GM21737 (cell line): ENCODE data around the gene MUC16.

Experiments
- ATAC-seq: cut with Tn5 transposase; IDR thresholded peaks from one replicate; pipeline ENCODE4 v1.9.1; 2021; ENCODE audit warnings: mild to moderate bottlenecking, moderate library complexity; ENCODE audit not compliant: unreplicated experiment

MUC16 gene

DNA sequence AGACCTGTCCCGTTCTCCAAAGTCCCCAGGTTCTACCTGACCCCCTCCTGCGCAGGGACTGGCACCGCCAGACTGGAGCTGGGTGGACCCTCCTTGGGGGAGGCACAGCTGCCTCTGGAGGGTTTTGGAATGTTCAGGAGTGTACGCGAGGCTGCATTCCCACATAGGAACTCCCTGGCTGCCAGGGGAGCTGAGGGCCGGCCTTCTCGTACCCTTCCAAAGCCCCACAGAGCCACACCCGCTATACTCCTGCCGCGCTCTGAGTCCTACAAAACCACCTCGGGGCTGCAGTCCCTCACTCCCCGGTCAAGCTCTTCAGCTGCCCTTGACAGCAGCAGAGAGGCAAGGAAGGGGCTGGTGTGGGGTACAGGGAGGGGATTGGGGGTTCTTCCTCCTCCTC lies 484 bp upstream of the MUC16 start:
- ATAC-seq, result no peak

DNA sequence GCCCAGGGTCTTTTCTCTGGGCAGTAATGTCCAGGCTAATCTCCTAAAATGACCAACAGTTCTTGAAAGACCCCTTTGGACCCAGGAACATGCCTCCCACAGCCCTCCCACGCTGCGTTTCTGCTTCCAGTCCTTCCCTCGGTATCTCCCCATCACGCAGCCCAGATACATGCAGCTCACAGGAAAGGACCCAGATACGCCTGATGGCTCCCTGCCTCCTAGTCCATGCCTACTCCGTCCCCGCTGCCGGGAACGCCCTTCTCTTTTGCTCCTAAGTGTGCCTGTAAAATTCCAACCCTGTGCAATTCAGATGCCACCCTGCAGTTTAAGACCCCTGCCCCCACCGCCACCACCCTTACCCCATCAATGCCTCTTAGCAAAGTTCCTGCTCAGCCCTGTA lies 778 bp downstream of the MUC16 start:
- ATAC-seq, result no peak

DNA sequence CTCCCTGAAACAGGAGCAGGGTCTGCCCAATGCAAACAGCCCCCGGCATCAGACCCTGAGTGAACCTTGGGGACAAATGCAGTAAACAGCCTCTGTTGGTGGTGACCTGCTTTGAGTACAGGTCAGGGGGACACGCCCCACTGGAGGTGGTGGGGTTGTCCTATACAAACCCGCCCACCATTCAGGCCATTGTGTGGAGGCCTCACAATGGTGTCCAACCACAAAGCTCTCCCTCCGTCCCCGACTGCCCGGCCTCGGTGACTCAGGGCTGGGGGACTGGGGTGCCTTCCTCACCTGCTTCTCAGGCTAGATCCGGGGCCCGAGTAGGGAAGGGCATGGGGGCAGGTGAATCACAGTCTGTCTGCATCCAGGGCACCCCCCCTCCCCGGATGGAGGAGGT lies 1.5 kb downstream of the MUC16 start:
- ATAC-seq, result no peak

DNA sequence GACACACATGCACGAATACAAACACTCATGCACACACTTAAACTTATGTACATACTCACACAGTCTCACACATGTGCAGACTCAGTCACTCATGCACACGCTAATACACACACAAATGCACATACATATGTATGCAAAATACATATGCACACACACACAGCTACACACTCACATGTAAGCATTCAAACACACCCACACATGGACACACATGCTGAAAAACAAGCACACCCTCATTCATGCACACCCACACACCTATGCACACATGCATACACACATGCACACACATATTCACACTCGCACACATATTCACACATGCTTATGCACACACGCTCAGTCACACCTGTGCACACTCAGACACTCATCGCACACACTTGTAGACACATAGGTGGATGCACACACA lies 9.3 kb downstream of the MUC16 start:
- no peak for ATAC-seq

DNA sequence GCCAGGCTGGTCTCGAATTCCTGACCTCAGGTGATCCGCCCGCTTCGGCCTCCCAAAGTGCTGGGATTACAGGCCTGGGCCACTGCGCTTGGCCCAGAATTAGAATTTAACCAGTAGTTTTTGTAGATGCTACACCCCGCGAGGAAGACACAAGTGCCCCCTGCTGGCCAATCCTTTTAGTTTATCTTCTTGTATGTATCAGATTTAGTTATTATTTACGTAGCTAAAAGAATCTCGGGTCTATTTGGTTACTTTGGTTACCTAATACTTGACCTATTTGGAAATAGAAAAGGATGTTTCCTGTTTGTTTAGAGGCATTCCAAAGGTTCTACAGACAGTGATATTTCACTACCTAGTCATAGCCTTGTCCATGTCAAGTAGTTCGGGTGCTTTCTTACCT lies 22.0 kb downstream of the MUC16 start:
- ATAC-seq, result no peak

DNA sequence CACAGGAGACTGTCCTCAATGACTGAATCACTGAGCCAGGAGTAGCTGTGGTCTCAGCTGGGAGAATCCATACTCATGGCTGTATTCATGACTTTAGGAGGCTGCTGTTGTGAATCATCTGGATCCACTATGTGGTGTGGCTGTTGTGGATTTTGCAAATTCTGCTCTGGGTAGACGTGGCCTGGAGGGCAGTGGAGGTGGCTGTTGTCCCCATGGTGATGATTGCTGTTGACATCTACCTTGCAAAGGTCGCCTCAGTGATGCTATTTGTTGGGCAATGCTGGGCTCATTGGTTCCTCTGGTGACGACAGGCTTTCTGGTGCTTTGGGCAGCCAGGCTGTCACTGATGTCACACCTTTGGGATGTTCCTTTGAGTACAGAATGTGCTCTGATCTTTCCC lies 23.9 kb downstream of the MUC16 start:
- no peak for ATAC-seq

DNA sequence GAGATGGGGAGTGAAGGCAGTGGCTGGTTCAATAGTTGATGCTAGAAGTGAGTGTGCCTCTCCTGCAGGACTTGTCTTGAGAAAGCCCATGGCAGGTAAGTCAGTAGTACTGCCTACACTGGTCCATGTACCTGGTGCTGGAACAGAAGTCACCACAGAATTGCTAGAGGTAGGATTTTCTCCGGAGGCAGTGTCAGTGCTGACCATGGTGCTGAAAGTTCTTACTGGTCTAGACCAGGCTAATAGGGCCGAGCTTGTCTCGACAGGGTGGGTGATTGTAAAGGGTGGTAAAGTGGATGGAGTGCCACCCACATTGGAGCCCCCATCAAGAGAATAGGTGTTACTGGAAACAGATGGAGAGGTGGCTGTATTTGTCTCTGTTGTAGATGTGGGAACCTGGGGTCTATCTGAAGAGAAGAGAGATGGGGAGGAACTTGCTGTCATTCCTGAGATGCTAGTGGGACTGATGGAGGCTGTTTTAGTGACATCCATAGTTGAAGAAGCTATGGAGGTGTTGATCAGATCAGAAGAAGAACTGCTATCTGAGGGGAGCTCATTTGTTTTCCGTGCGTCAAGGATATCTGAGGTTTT lies 36.6 kb downstream of the MUC16 start:
- ATAC-seq, result no peak

DNA sequence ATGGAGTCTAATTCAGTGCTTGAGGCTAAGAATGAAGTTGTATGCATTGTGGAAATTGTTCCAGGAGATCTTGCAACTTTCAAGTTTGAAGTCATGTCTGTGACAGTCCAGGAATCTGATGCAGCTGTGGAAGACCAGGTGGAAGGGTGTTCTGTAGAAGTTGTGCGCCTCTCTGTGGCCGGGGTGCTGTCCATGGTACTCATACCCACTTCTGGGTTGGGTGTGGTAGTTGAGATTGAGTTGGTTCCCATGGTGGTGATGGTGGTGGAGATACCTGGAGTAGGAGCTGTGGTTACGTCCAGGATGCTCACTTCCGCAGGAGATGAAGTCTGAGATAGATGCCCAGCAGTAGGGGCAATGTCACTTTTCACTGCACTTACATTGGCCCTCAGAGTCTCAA lies 44.3 kb downstream of the MUC16 start:
- ATAC-seq, result no peak
